Measurements from ENCODE around the gene CDYL. TPM values are rescaled to one million over a fixed set of nuclear protein-coding genes. Genes with fewer than 3 reads are reported as not detected.
"Not testable (repeated sequence)": the region's sequence is repeated elsewhere in the genome, so short reads cannot be mapped to it uniquely, and the experiment has no call there.

Gene CDYL
- total and polyA plus RNA-seq, 4 donors, result 3.3 to 25.4 (median 11.0) TPM

GRCh38 chr6:4861564-4861963, 85.4 kb downstream of the CDYL start:
- DNase-seq (ENCODE audit: low spot score), result no peak
- H3K27me3 ChIP-seq (ENCODE audit: control insufficient read depth in 4 of 4, insufficient read depth in 4 of 4, low read length in 3 of 4), result no peaks in the 10 kb centered on the region
- 95% methylated on average over 3 of the region's 3 CpGs for WGBS
- H3K9me3 ChIP-seq (ENCODE audit: control insufficient read depth in 4 of 4, low read length in 3 of 4), result no peaks in the 10 kb centered on the region
- H3K4me1 ChIP-seq (ENCODE audit: control insufficient read depth in 4 of 4, insufficient read depth in 4 of 4, low read length in 3 of 4), result no peaks in the 10 kb centered on the region
- H3K4me3 ChIP-seq (ENCODE audit: low read depth in 1 of 3, low read length in 3 of 3), result no peak overlapping the region
- no peaks in the 10 kb centered on the region for H3K36me3 ChIP-seq (ENCODE audit: control insufficient read depth in 4 of 4, insufficient read depth in 3 of 4, low read depth in 1 of 4, low read length in 3 of 4)
- H3K9ac ChIP-seq (ENCODE audit: low read depth in 1 of 2, low read length in 2 of 2), result no peak overlapping the region
- TF ChIP-seq HNF4A (conservative IDR thresholded peaks at IDR 0.05) (no peak), FOXA2 (IDR thresholded peaks at IDR 0.05) (no peak)
- no peak overlapping the region for H3K27ac ChIP-seq (ENCODE audit: low read depth in 1 of 2, low read length in 2 of 2)

GRCh38 chr6:4864519-4864918, 88.3 kb downstream of the CDYL start:
- no peak for TF ChIP-seq JUND (IDR thresholded peaks at IDR 0.05)
- TF ChIP-seq RAD21 (IDR thresholded peaks at IDR 0.05), result no peak
- no peak for TF ChIP-seq YY1 (IDR thresholded peaks at IDR 0.05)
- no peak for TF ChIP-seq ATF3 (IDR thresholded peaks at IDR 0.05)
- TF ChIP-seq NR2F2 (IDR thresholded peaks at IDR 0.05), result no peak
- no peak for TF ChIP-seq TAF1 (conservative IDR thresholded peaks at IDR 0.05)
- TF ChIP-seq CTCF (IDR thresholded peaks at IDR 0.05; ENCODE audit: low read depth, low read length, missing input control), result no peak
- TF ChIP-seq HNF4A (conservative IDR thresholded peaks at IDR 0.05), result no peak
- TF ChIP-seq RXRA (IDR thresholded peaks at IDR 0.05), result no peak
- TF ChIP-seq GABPA (IDR thresholded peaks at IDR 0.05 in 1 of 2, conservative IDR thresholded peaks at IDR 0.05 in 1 of 2), result no peak
- TF ChIP-seq EGR1 (IDR thresholded peaks at IDR 0.05; ENCODE audit: low read depth in 2 of 2), result no peak
- no peak for DNase-seq (ENCODE audit: low spot score)
- 93% methylated on average over 3 of the region's 3 CpGs for WGBS
- Histone ChIP-seq H3K27ac (ENCODE audit: low read depth in 1 of 2, low read length in 2 of 2) (no peak overlapping the region), H3K9me3 (ENCODE audit: control insufficient read depth in 4 of 4, low read length in 3 of 4) (no peaks in the 10 kb centered on the region), H3K9ac (ENCODE audit: low read depth in 1 of 2, low read length in 2 of 2) (no peak overlapping the region), H3K36me3 (ENCODE audit: control insufficient read depth in 4 of 4, insufficient read depth in 3 of 4, low read depth in 1 of 4, low read length in 3 of 4) (no peaks in the 10 kb centered on the region), H3K27me3 (ENCODE audit: control insufficient read depth in 4 of 4, insufficient read depth in 4 of 4, low read length in 3 of 4) (no peaks in the 10 kb centered on the region), H3K4me1 (ENCODE audit: control insufficient read depth in 4 of 4, insufficient read depth in 4 of 4, low read length in 3 of 4) (no peaks in the 10 kb centered on the region), H3K4me3 (ENCODE audit: low read depth in 1 of 3, low read length in 3 of 3) (no peak overlapping the region)

GRCh38 chr6:4865006-4865405, 88.8 kb downstream of the CDYL start:
- H3K27ac ChIP-seq (ENCODE audit: low read depth in 1 of 2, low read length in 2 of 2); H3K9me3 ChIP-seq (ENCODE audit: control insufficient read depth in 4 of 4, low read length in 3 of 4); H3K9ac ChIP-seq (ENCODE audit: low read depth in 1 of 2, low read length in 2 of 2); H3K4me1 ChIP-seq (ENCODE audit: control insufficient read depth in 4 of 4, insufficient read depth in 4 of 4, low read length in 3 of 4); H3K4me3 ChIP-seq (ENCODE audit: low read depth in 1 of 3, low read length in 3 of 3); H3K27me3 ChIP-seq (ENCODE audit: control insufficient read depth in 4 of 4, insufficient read depth in 4 of 4, low read length in 3 of 4); H3K36me3 ChIP-seq (ENCODE audit: control insufficient read depth in 4 of 4, insufficient read depth in 3 of 4, low read depth in 1 of 4, low read length in 3 of 4); DNase-seq (ENCODE audit: low spot score): not testable (repeated sequence)
- 96% methylated on average over 4 of the region's 4 CpGs for WGBS

- no peak overlapping the region for H3K27ac ChIP-seq (ENCODE audit: low read depth in 1 of 2, low read length in 2 of 2)
- WGBS, result 98% methylated on average over 3 of the region's 3 CpGs
- H3K36me3 ChIP-seq (ENCODE audit: control insufficient read depth in 4 of 4, insufficient read depth in 3 of 4, low read depth in 1 of 4, low read length in 3 of 4), result no peaks in the 10 kb centered on the region
- DNase-seq (ENCODE audit: low spot score), result no peak
- H3K4me3 ChIP-seq (ENCODE audit: low read depth in 1 of 3, low read length in 3 of 3), result no peak overlapping the region
- no peaks in the 10 kb centered on the region for H3K9me3 ChIP-seq (ENCODE audit: control insufficient read depth in 4 of 4, low read length in 3 of 4)
- no peak overlapping the region for H3K9ac ChIP-seq (ENCODE audit: low read depth in 1 of 2, low read length in 2 of 2)
- H3K4me1 ChIP-seq (ENCODE audit: control insufficient read depth in 4 of 4, insufficient read depth in 4 of 4, low read length in 3 of 4), result no peaks in the 10 kb centered on the region
- no peaks in the 10 kb centered on the region for H3K27me3 ChIP-seq (ENCODE audit: control insufficient read depth in 4 of 4, insufficient read depth in 4 of 4, low read length in 3 of 4)
- no peak for TF ChIP-seq TAF1 (conservative IDR thresholded peaks at IDR 0.05)
- TF ChIP-seq EGR1 (IDR thresholded peaks at IDR 0.05; ENCODE audit: low read depth in 2 of 2), result no peak
- no peak for TF ChIP-seq FOXA2 (IDR thresholded peaks at IDR 0.05)
- TF ChIP-seq ZBTB33 (IDR thresholded peaks at IDR 0.05), result no peak
- TF ChIP-seq MAX (IDR thresholded peaks at IDR 0.05), result no peak
- no peak for TF ChIP-seq RXRA (IDR thresholded peaks at IDR 0.05)
- TF ChIP-seq FOXA1 (IDR thresholded peaks at IDR 0.05), result no peak
- TF ChIP-seq REST (IDR thresholded peaks at IDR 0.05), result no peak
Observed at GRCh38 chr6:4870821-4871494, 94.8 kb downstream of the CDYL start.

Measured in liver (tissue), 9 donors.